ENCODE data around the gene ALOX5. TPM values are rescaled to one million over a fixed set of nuclear protein-coding genes. Genes with fewer than 3 reads are reported as not detected.

The ALOX5 gene
- total RNA-seq, 1 experiment from 2014 or later: not detected

- no peak overlapping the region for H3K4me3 ChIP-seq
- no peak overlapping the region for H3K27ac ChIP-seq
- DNase-seq: no peak
- H3K4me1 ChIP-seq: no peaks in the 10 kb centered on the region
- H3K9me3 ChIP-seq (replicated peaks): no peaks in the 10 kb centered on the region
- no peaks in the 10 kb centered on the region for H3K27me3 ChIP-seq
- no peaks in the 10 kb centered on the region for H3K36me3 ChIP-seq
Observed at GRCh38 chr10:45490277-45490676, 116.3 kb downstream of the ALOX5 start.

DNA sequence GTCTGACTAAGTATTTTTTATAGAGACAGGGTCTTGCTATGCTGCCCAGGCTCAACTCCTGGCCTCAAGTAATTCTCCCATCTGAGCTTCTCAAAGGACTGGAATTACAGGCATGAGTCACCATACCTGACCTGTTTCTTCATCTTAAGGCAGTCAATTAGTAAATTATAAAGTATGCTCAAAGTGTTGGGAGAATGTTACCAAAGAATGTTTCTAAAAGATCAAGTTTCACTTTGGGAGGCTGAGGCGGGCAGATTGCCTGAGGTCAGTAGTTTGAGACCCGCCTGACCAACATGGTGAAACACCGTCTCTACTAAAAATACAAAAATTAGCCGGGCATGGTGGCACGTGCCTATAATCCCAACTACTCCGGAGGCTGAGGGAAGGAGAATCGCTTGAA, 117.0 kb downstream of the ALOX5 start:
- Histone ChIP-seq H3K36me3 (no peaks in the 10 kb centered on the region), H3K27me3 (no peaks in the 10 kb centered on the region), H3K9me3 (replicated peaks) (no peaks in the 10 kb centered on the region), H3K27ac (no peak overlapping the region), H3K4me3 (no peak overlapping the region), H3K4me1 (no peaks in the 10 kb centered on the region)
- DNase-seq: no peak

Other genes with a start within 250 kb of the ALOX5 start
- not detected in 2 replicates for gene OR13A1, start 58.6 kb upstream of the ALOX5 start, total RNA-seq (2014; rRNA removed; shearing (Covaris generic))

Data from SJCRH30 (cell line).